ELF-1 (cell line): ENCODE measurements around the gene CHAF1B.
"Not testable (repeated sequence)": the region's sequence is repeated elsewhere in the genome, so short reads cannot be mapped to it uniquely, and the experiment has no call there.

ENCODE experiments used
- DNase-seq: peaks from one replicate; pipeline ENCODE4 v3.0.0-alpha.2; 2016; ENCODE audit warnings: low read depth, low spot score

CHAF1B gene

DNA sequence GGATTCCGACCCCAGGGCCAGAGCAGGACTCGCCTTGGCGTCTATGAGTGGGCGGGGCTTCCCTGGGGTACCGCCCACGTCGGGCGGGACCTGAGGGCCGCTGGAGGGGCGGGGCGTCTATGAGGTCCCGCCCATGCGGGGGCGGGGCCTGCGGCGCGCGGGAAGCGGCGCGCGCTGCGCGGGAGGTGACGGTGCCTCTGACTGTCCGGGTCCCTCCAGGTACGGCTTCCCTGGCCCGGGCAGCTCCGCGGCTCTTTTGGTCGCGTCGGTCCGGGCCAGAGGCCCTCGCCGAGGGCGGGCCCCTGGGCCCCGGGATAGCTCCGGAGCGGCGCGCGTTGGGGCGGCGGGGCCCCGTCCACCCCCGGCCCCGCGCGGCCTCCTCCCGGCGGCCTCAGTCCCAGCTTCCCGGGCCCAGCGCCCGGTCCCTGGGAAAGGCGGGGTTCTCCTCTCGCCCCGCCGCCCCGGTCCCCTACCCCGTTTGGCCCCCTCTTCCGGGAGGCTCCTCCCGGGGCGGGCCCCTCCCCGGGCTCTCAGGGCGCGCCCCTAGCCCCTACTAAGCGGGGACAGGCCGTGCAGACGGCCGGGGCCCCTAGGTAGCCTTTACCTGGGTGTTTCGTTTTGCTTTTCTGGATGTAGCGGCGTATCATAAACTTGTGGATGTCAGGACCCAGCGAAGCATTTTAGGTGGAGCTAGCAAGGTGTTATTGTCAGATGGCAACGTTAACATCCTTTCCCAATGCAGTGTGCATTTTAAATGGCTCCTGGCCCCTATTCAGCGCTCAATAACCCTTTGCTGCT, at the start of gene CHAF1B:
Gene CHAF1B, plus strand, starts transcription at position 160 of the 798 bp plus-strand sequence. CDS start 745 bp downstream, outside the sequence.
- peak; percentile 89 for DNase-seq

DNA sequence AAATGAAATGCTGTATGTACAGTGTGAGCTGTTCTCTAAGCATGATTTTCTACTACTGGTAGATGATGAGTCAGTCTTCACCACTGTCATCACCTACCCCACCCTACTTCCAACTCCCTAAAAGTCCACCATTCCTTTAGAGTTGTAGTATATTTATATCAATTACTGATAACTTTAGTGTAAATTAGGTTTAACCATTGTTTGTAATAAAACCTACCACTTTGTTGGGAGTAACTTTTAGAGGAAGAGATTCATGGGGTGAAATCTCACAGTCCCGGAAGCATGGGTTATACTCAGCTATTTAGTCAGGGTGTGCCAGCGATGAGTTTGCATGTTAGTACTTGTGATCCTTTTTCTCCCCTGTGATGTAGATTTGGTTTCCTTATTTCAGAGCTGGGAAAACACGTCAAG, 48.1 kb upstream of the CHAF1B start:
- DNase-seq: no peak

GRCh38 chr21:36338975-36339374, 46.2 kb upstream of the CHAF1B start:
- DNase-seq: no peak

- DNase-seq: not testable (repeated sequence)
Measured at GRCh38 chr21:36342581-36342980, 42.6 kb upstream of the CHAF1B start.

DNA sequence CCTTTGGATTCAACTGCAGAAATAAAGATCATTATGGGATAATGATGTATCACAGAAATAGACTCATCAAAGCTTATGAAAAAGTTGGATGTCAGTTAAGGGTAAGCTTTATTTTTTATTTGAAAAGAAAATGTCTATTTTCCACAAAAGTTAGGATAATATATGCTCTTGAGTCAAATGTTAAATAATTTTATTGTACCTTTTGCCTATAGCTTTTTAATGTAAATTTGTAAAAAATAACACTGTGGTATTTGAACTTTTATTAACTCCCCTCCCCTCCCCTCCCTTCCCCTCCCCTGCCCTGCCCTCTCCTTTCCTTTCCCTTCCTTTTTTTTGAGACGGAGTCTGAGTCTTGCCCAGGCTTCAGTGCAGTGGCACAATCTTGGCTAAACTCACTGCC, 40.3 kb upstream of the CHAF1B start:
- no peak for DNase-seq

GRCh38 chr21:36347278-36347961, 37.8 kb upstream of the CHAF1B start:
- no peak for DNase-seq

- no peak for DNase-seq
Measured at GRCh38 chr21:36347962-36348328, 37.2 kb upstream of the CHAF1B start.

DNA sequence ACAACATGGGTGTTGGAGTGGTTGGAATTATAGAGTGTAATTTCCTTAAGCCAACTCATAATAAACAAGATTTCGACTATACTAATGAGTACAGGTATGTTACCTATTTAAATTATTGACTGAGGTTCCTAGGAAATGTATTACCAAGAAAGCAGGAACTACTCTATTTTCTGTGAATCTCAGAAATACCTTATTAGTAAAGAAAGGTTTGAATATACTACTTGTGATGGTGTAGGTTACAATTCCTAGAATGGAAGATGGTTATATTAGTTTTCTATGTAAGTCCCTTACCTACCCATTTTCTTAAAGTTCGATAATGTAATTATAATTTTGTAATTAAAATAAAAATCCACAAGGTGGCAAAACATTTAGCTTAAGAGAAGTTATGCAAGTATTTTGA, 35.9 kb upstream of the CHAF1B start:
- no peak for DNase-seq

DNA sequence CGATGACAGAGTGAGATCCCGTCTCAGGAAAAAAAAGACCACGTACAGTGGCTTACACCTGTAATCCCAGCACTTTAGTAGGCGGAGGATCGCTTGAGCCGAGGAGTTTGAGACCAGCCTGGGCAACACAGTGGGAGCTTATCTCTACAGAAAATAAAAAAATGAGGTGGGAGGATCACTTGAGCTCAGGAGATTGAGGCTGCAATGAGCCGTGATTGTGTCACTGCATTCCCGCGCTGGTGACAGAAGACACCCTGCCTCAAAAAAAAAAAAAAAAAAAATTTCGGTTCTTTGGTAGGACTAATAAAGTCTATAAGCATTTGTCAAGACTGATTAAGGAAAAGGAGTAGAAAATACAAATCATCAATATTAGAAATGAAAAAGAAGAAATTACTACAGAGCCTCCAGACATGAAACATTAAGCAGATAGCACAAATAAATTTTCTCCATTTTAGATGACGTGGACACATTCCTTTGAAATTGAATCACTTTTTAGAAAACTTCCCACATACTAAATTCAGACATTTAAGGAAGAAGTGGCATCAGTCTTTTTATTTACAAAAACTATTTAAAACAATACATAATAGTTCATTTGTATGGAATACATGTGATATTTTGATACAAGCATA, 34.8 kb upstream of the CHAF1B start:
- DNase-seq: no peak

GRCh38 chr21:36354918-36355680, 30.1 kb upstream of the CHAF1B start:
- no peak for DNase-seq

- DNase-seq: no peak
Measured at GRCh38 chr21:36355868-36356267, 29.3 kb upstream of the CHAF1B start.

GRCh38 chr21:36359185-36359584, 26.0 kb upstream of the CHAF1B start:
- DNase-seq: no peak

GRCh38 chr21:36369064-36369685, 16.0 kb upstream of the CHAF1B start:
- DNase-seq: no peak

DNA sequence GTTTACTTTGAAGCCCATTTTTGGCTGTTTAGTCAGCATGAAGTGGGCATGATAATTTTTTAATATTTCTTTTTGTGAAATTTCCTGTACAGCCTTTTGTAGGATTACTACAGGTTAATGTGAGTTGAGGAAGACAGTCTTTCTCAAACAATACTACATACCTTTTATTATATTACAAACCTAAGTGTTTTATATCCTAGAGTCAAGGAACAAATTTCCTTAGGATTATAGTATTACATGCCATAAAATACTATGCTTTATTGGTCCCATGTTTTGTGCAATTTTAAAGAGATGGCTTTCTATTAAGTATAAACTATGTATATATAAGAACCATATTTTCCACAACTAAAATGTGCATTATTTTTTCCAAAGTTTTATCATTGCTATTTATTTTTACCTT, 9.2 kb upstream of the CHAF1B start:
- no peak for DNase-seq

DNA sequence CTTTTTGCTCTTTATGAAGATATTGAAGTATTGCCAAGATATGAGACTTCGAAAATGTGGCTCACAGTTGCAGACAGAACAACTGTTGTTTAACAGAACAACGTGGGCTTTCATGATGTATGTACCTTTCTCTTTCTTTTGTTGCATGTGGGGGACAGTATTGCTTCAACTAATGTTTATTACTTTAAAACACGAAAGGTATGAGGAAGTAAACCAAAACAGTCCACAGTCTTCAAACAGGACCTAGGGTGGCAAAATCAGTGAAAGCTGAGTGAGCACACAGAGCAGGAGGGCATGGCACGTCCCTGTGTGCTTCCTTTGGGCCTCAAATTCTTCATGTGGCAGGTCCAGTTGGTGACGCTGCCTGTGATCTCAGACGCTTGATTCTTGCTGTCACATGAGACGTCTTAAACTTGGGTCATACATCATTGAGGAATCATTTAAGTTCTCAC, 7.8 kb upstream of the CHAF1B start:
- DNase-seq: no peak

- no peak for DNase-seq
Measured at GRCh38 chr21:36379251-36379650, 5.9 kb upstream of the CHAF1B start.

DNA sequence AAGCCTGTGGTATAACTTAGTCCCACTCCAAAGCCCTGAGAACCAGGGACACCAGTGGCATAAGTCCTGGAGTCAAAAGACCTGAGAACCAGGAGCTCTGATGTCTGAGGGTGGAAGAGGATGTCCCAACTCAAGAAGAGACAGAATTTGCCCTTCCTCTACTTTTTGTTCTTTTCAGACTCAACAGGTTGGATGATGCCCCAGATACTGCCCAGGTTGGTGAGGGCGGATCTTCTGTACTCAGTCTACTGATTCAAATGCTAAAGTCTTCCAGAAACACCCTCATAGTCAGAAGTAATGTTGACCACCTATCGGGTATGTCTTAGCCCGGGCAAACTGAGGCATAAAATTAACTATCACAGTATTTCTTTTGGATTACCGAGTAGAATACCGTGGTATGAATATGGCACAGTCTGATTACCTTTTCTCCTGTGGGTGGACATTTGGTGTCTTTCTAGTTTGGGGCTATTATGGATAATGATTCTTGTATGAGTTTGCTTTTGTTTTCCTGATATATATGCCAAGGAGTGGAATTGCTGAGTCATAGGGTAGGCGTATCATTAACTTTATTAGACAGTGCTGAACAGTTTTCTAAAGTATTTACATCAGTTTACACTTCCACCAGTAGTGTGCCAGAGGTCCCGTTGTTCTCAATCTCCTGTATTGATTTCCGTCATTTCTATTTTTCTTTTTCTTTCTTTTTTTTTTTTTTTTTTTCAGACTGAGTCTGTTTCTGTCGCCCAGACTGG, 3.2 kb upstream of the CHAF1B start:
- DNase-seq: no peak

GRCh38 chr21:36382722-36383121, 2.5 kb upstream of the CHAF1B start:
- DNase-seq: not testable (repeated sequence)

- DNase-seq: no peak
Measured at GRCh38 chr21:36384885-36385232, 333 bp upstream of the CHAF1B start.

DNA sequence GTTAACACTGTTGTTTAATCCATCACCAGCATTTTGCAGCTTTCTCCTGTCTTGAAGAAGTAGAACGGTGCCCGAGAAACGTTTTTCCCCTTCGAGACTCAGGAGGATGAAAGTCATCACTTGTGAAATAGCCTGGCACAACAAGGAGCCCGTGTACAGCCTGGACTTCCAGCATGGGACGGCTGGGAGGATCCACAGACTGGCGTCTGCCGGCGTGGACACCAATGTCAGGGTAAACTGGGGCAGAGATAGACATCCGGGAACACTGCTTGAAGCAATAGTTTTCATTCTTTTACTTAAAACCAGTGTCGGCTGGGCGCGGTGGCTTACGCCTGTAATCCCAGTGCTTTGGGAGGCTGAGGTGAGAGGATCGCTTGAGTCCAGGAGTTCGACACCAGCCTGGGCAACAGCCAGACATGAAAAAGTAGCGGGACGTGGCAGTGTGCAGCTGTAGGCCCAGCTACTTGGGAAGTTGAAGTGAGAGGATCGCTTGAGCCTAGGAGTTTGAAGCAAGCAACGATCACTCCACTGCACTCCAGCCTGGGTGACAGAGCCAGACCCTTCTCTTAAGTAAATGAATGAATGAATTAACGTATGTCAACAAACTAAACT, 945 bp downstream of the CHAF1B start:
- peak; percentile 15 for DNase-seq
